Measurements from ENCODE around the gene LNX2.
A peak's percentile ranks its signal among the peaks of the same experiment; 100 is the strongest.
"Not testable (repeated sequence)": the region's sequence is repeated elsewhere in the genome, so short reads cannot be mapped to it uniquely, and the experiment has no call there.

The LNX2 gene

DNA sequence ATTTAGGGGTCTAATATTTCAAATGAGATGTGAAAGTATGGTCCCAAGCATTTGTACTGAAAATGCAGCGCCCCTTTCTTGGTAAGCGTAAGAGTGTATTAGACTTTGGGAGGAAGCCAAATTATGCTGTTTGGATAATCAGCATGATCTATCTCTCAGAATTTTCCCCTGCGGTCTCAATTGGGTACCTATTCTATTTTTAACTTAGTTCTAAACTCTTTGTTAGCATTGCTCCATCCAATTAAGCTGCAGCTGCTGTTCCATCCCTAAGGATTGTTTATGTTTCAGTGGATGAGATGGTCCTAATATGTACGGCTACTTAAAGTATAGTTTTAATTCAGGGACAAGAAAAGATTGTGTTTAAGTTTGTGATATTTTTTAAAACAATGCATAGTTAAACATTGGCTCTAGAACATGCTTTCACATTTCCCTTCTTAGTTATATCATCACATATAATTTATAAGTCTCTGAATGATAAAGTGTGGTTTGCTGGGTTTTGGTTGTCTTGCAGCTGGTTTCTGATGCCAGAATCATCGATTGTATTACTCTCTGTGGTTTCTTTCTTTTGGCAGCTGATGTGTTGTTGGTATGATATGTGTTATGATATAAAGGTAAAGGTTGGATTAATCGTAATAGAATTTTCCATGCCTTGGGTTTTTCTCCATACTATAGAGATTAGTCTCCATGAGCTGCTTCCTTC is 16.4 kb upstream of the LNX2 start:
- DNase-seq (ENCODE audit: low spot score), result no peak

DNA sequence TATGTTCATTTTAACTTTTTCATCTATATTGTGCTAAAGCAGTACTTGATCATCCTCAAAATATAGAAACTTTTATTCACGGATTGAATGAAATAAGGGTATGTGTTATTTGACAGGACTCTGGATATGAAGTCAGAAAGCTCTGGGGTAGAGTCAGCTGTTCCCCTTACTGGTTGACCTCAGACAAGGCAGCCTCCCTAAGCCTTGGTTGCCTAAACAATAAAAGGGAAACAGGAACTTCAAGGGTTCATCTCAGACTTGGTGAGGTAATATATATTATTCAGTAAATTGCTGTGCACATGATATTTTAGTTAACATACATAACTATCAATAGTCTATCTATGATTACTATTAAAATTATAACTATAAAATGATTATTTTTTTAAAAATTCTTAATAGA is 14.9 kb upstream of the LNX2 start:
- no peak for DNase-seq (ENCODE audit: low spot score)

DNA sequence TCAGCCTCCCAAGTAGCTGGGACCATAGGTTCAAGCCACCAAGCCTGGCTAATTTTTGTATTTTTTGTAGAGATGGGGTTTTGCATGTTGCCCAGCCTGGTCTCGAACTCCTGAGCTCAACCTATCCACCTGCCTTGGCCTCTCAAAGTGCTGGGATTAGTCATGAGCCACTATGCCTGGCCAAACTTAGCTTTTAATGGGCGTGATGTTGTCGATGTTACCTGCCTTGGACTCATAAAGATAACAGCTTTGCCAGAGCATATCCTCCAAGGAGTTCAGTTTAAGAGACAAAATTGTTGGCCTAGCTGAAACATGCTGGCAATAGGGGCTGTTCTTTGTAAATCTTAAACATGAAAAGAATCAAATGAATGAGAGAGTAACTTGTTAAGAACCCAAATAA is 14.5 kb upstream of the LNX2 start:
- DNase-seq (ENCODE audit: low spot score), result no peak

DNA sequence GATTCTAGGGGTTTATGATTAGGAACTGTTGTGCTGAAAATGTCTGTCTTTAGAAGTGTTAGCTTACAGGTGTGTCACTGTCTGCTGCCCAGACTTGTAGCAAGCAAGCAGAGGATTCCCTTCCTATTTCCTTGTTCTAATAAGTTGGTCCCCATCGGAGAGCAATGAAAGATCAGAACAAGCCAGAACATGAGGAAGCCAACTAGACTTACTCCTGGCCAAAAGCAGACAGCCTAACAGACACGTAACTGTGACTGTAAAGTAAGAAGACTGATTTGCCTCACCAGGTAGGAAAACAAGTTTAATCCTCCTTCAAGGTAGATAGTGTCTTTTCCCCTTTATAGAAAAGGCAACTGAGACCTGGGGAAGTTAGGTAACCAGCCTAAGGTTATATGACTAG is 13.9 kb upstream of the LNX2 start:
- DNase-seq (ENCODE audit: low spot score), result no peak

DNA sequence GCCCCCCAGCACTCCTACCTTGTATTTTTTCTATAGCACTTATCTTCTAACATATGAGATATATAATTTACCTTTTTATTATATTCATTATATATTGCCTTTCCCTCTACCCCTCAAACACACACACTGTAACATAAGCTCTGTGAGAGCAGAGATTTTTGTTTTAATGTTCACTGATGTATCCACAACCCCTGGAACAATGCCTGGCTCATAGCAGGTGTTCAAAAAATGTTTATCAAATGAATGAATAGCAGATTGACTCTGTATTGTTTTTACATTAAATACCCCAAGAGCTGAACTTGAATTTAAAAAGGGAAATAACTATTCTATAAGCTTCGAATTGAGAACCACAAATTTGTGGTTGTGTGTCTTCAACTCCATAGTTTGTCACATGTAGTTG is 12.3 kb upstream of the LNX2 start:
- DNase-seq (ENCODE audit: low spot score), result no peak

DNA sequence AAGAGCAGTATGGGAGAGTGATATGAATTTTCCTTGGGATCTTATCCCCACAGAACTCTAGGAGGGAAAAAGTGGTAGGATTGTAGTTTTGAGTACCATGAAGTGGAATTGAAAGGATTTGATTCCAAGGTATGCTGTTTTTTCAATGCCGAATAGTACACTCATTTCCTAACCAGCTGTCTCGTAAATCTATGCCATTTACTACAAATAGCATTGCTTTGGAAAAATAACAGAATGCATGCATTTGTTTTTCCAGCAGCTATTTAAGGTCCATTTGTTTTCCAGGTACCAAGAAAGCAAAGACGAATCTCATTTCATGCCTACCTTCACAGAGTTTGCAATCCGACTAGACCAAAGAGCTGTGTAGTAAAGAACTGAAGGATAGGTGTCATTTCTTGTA is 11.9 kb upstream of the LNX2 start:
- no peak for DNase-seq (ENCODE audit: low spot score)

DNA sequence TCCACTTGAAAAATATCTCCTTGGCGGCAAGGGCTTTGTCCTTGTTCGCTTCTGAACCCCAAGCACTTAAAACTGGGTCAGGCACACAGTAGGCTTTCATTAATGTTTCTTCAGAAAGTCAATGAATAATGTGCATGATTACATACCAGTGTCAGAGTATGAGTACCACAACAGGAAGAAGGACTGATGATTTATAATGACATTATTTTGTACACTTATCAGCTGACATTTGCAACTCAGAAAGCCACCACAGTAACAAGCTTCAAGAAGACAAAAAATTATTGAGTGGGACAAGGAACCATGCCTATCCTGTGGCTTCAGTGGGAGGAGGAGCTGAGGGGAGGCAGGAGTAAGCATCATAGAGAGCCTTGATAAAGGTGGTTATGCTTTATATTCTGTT is 11.3 kb upstream of the LNX2 start:
- no peak for DNase-seq (ENCODE audit: low spot score)

DNA sequence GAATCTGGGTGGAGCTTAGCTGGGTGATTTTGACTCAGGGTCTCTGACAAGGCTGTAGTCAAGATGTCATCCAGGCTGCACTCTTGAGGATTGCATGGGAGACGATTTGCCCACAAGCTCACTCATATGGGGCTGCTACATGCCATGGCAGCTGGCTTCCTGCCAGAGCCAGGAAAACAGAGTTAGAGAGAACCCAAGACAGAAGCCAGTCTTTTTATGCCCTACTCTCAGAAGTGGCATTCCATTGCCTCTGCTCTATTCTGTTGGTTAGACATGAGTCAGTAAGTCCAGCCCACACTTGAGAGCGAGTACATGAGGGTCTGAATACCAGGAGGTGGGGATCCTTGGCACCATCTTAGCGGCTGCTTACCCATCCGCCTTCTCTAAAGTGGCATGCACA is 10.8 kb upstream of the LNX2 start:
- DNase-seq (ENCODE audit: low spot score), result no peak

DNA sequence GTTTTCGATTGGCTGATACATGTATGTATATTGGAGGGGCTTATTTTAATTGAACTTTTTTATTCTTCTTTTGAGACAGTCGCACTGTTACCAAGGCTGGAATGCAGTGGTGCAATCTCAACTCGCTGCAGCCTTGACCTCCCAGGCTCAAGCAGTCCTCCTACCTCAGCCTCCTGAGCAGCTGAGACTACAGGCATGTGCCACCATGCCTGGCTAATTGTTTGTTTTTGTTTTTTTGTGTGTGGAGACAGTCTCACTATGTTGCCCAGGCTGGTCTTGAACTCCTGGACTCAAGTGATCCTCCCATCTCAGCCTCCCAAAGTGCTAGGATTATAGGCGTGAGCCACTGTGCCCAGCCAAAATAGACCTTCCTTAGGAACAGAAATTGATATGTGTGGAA is 8.4 kb upstream of the LNX2 start:
- not testable (repeated sequence) for DNase-seq (ENCODE audit: low spot score)

DNA sequence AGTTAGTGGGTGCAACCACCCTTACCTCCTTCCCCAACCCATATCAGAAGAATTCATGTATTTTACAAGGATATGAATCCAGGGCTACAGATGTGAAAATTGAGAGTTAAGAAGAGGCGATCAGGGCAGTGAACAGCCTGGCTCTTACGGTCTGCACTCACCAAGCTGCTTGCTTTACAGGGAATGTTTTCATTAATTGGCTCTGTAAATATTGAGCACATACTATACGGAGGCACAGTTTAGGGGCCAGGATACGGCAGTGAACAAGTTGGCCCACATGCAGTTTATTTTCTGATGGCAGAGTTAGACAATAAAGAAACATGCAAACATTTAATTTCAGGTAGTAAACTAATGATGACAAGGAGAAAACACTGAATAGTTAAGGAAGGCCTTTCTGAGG is 7.8 kb upstream of the LNX2 start:
- no peak for DNase-seq (ENCODE audit: low spot score)

DNA sequence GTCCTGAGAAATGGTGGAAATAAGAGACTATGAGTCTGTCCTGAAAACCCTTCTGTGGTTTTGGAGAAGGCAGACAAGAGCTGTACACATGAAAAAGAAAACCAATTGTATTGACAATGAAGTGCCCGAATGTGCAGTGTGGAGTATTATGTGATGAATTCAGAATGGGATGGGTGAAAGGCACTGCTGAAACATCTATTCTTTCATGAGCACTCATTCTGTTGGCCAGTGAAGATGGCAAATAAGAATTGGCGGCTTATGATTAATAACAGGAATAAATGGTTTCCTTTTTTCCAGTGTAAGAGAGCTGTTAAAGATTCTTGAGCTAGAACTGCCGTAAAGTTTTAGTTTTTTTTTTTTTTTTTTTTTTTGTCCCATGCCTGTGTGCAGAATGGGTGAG is 7.1 kb upstream of the LNX2 start:
- DNase-seq (ENCODE audit: low spot score), result no peak

DNA sequence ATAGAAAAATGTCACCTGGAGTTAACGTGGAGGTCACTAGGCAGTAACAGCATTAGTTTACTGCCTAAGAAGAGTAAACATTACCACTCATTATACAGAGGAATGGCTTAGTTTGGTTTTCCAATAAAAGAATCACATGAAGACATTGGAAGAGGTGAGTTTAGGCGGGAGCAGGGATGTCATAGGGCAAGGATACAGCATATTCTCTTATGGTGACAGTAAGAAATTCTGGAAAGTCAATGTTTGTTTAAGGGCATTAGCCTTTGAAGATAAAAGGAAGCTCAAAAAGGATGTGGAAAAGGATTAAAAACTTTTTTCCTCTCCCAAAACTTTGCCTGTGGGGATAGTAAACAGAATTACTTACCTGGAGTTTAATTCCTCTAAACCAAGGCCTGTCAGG is 5.5 kb upstream of the LNX2 start:
- DNase-seq (ENCODE audit: low spot score), result no peak

DNA sequence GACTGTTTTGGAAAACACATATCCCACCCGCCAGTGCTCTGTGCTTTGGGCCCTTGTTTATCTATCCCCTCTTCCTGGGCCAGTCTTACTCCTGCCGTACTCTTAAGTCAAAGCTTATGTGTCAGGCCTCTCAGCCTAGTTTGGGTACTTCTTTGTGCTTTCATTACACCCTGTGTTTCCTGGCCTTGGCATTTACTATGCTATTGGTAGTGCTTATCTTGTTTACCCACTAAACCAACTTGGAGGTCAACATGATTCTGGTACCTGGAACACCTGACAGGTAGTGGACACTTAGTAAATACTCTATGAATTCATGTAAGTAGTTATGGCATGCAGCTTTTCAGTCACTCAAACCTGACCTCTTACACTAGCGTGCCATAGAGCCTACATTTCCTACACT is 3.7 kb upstream of the LNX2 start:
- DNase-seq (ENCODE audit: low spot score), result no peak

DNA sequence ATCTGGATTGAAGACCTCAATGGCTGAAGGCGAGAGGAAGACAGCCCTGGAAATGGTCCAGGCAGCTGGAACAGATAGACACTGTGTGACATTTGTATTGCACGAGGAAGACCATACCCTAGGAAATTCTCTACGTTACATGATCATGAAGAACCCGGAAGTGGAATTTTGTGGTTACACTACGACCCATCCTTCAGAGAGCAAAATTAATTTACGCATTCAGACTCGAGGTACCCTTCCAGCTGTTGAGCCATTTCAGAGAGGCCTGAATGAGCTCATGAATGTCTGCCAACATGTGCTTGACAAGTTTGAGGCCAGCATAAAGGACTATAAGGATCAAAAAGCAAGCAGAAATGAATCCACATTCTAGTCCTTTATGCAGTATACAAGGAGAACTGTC is 2.6 kb upstream of the LNX2 start:
- DNase-seq (ENCODE audit: low spot score), result no peak

DNA sequence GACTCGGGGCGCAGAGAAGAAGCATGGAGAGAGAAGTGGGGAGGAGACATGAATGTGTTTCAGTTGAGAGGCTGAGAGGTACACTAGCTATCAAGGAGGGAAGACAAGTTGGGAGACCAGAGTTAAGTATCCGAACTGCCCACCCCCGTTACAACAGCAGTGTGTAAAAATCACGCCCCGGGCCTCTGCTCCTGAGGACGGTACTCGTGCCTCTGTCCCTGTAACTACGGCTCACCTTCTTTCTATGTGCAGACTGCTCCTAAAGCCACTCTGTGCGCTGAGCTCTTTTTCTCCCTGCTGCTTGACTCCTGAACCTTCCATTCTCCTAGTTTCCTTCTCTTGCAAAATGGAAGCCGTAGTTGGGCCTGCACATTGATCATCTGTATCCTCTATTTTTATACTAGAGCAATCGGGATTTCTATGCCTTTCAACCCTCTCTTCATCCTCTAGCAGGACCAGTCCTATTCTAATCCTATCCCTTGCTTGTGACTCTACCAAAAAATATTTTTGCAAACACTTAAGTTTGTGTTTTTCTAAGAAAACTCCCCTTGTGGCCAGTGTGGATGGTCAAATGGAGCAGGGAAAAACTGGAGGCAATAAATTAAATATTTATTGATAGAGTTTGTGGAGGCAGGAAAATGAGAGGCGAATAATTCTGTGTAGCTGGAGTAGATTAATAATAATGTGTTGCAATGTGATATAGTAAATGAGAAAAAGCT is 1.9 kb upstream of the LNX2 start:
- DNase-seq (ENCODE audit: low spot score), result no peak

DNA sequence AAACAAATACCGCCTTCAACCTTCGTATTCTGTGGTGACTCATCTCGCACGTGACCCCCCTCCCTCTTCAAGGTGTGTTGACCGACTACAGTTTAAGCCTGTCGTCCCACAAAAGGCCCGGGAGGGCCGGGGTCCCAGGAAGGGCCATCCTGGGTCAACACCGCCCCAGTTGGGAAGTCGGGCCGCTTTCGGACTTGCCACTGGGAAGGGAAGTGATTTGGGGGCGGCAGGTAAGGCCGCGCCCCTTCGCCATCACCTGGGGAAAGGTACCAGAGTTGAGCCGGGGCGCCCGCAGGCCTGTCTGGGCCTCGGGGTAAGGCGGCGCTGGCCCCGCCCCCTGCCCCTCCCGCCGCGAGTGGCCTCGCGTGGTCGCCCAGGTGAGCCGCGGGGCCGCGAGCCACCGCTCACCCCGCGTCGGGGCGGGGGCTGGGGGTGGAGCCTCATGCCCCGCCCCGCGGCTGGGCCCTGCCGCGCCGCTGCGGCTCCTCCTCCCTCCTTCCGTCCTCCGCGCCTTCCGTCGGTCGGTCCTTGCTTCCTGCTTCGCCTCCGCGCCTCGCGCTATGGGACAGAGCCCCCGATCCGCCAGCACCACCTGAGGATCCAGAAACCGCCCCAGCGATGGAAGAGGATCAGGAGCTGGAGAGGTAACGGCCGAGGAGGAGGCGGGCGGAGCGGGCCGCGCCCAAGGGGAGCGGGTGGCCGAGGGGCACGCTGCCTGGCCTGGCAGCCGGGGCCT is 1.2 kb upstream of the LNX2 start, which contains the start of gene POLR1D:
POLR1D (plus strand) TSS at position 527 of the 736 bp plus-strand sequence; CDS start at position 619, 92 bp downstream.
- peak; percentile 86 for DNase-seq (ENCODE audit: low spot score)

DNA sequence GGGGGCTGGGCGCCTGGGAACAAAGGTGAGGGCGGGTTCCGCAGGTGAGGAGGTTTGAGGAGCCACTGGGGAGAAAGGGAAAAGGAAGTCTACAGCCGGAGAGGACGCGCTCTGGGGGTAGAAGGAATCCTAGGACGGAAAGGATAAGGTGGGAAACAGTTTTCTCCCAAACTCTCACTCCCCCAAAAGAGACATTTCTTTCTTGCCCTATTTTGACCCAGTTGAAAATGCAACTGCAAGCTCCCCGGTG is 712 bp upstream of the LNX2 start:
- DNase-seq (ENCODE audit: low spot score), result no peak

DNA sequence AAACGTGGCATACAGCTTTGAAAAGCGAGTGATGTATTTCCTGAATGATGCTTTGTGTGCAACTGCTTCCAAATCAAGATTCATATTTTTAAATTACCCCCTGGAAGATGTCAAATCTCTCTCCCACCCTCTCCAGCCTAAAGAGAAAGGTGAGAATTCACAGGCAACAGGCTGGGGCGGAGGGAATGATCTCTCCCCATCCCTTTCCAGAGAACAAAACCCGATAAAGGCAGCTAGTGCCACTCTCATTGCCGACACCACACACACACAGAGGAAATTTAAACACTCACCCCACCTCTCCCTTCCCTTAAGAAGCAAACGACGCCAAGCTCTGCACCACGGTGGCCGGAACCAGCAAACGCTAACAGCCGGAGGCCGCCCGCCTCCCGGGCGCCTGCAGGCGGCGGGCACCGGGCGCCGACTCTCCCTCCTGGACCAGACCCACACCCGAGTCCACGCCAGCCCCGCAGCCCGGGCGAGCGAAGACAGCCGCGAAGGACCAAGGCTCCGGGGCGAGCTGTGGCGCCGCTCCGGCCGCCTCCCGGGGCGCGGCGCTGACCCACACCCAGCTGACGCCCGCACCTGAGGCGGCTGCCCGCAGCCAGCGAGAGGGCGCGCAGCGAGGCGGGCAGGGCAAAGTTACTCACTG is 477 bp downstream of the LNX2 start:
- peak; percentile 57 for DNase-seq (ENCODE audit: low spot score)

DNA sequence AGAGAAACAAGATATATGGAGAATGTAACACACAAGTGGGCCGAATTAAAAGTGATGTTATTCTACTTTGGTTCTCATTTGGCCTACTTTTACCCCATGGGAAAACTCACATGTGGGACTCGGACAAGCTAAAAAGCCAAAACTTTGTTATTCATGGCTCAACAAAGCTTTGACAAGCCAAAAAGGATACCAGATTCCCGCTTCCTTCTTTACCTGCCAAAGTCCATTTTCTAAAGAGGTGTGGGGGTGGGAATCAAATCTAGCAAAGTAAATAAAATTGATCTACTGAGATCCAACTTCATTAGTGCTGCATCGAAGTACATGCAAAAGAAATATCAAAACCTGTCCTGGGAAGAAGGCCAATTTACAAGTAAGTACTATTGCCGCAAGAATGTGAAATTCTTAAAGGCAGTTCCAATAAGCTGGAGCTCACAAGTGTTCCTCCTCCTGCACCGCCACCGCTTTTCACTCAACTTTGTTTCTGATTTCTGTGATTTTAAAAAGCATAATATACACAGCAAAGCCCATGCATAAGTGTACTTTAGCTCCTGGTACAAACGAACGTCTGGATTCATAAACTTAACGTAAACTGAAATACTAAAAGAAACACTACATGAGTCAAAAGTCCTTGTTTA is 1.1 kb downstream of the LNX2 start:
- no peak for DNase-seq (ENCODE audit: low spot score)

DNA sequence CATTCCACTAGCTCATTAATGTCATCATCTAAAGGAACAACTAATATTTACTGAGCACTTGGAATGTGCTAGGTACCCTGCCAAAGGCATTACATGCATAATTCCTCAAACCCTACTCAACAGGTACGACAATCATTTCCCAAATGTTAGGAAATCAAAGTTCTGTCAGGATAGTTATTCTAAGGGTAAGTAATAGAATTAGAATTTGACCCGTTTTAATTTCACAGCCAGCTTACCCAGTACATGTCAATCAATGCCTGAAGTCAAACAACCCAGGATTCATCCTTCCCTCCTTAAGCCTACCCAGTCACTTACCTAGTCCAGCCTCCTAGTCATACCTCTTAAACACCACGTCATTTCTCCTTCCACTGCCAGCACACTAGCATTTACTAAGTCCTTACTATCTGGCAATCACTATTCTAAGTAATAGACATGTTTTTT is 2.4 kb downstream of the LNX2 start:
- no peak for DNase-seq (ENCODE audit: low spot score)

DNA sequence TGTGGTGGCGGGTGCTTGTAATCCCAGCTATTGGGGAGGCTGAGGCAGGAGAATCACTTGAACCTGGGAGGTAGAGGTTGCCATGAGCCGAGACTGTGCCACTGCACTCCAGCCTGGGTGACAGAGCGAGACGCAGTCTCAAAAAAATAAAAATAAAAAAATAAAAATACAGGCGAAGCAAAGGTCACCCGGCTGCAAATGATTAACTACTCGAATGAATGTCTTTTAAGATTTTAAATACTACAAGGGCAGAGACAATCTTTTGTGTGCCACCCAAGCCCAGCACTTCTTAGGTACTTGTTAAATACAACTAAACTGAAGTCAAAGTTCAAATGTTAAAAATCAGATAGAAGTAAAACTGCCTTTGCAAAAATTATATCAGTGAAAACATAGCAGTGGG is 6.7 kb downstream of the LNX2 start:
- DNase-seq (ENCODE audit: low spot score), result no peak

DNA sequence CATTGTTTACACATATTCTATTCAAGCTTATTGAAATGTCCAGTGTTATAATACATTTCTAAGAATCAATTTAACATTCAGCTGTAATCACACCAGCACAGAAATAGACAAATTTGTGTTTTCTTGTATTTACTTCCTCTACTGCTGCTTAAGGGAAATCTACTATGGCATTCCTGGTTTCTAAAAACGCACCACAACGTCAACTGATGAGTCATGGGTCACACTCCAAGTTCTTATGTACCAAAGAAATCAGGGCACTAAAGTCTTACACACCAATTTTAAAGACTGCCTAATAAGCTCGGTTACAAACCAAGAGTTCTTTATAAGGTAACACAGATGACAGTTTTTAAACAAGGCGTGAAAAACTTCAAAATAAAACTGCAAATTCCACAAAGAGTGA is 13.2 kb downstream of the LNX2 start:
- DNase-seq (ENCODE audit: low spot score), result peak; percentile 52

Measured in hematopoietic multipotent progenitor cell treated with erythropoietin and hydrocortisone succinate and interleukin-3 and kit ligand, for 15 days (in vitro differentiated cells).